GM12878 (cell line): ENCODE results near the gene HOXC9. TPM values are rescaled to one million over a fixed set of nuclear protein-coding genes. Genes with fewer than 3 reads are reported as not detected.

Experiments used
- ATAC-seq: fragments of 200-7000 bp; cut with Tn5 transposase; 3 replicates; pipeline ENCODE4 v1.9.1; 2020; ENCODE audit warnings: mild to moderate bottlenecking, moderate library complexity
- BruUV-seq: library from RNA; stranded (reverse); fragments of 400-500 nt; replicated peaks from 2 replicates; lab custom pipeline; 2021; lab: Mats Ljungman, UMichigan
- CTCF ChIA-PET: fragments of 300-600 bp; sonication (Branson Sonifier 250); formaldehyde crosslinking; extraction: SDS; loops from one replicate; lab custom pipeline; 2021; ENCODE audit warnings: inconsistent platforms; lab: Yijun Ruan, JAX
- POLR2A ChIA-PET: fragments of 350-600 bp; formaldehyde crosslinking; extraction: SDS; loops from one replicate; lab custom pipeline; 2021; ENCODE audit warnings: inconsistent platforms; lab: Charles Lee
- RAD21 ChIA-PET: fragments of 300-600 bp; sonication (Branson Sonifier 250); formaldehyde crosslinking; loops from one replicate; lab custom pipeline; 2023; ENCODE audit warnings: antibody characterized with exemption; ENCODE audit not compliant: unreplicated experiment; lab: Charles Lee
- SMC1A ChIA-PET: fragments of 300-600 bp; sonication (Branson Sonifier 250); formaldehyde crosslinking; loops from one replicate; lab custom pipeline; 2023; ENCODE audit not compliant: unreplicated experiment, uncharacterized antibody; lab: Charles Lee
- DNase-seq: peaks from one replicate; pipeline ENCODE4 v3.0.0-alpha.2; 2011; ENCODE audit warnings: low read depth, low spot score
- FAIRE-seq: peaks from 3 replicates; lab custom pipeline; 2011; peaks lifted over from hg19 to GRCh38; lab: Jason Lieb, UNC
- H2AFZ ChIP-seq: 2 replicates; pipeline ENCODE4 v1.6.0; 2011; ENCODE audit warnings: low read depth, low read length, control low read depth; ENCODE audit not compliant: control insufficient read depth
- H3K27ac ChIP-seq: 2 replicates; pipeline ENCODE4 v1.5.1; 2011; ENCODE audit warnings: control low read depth; ENCODE audit not compliant: control insufficient read depth, insufficient read depth
- H3K27me3 ChIP-seq, 2 experiments: replicated peaks in 1 of 2; 2 replicates each; pipeline versions ENCODE4 v1.6.0 to v1.6.1; 2011; ENCODE audit warnings: low read length in 1 of 2; ENCODE audit not compliant: control insufficient read depth in 2 of 2, insufficient read depth in 2 of 2
- H3K36me3 ChIP-seq, 2 experiments: 2 replicates each; pipeline ENCODE4 v1.5.1; 2011; ENCODE audit warnings: low read length in 1 of 2; ENCODE audit not compliant: control insufficient read depth in 2 of 2, insufficient read depth in 2 of 2
- H3K4me1 ChIP-seq: 2 replicates; pipeline ENCODE4 v1.6.1; 2011; ENCODE audit warnings: mild to moderate bottlenecking, low read length, moderate library complexity, mixed read lengths; ENCODE audit not compliant: control insufficient read depth, insufficient read depth
- H3K4me2 ChIP-seq: 2 replicates; pipeline ENCODE4 v1.6.0; 2011; ENCODE audit warnings: control low read depth; ENCODE audit not compliant: control insufficient read depth, insufficient read depth
- H3K4me3 ChIP-seq: fragments of 200-600 bp; sonication (generic); 2 replicates; pipeline ENCODE4 v1.5.1; 2016
- H3K79me2 ChIP-seq: 2 replicates; pipeline ENCODE4 v1.6.0; 2011; ENCODE audit warnings: low read length; ENCODE audit not compliant: control insufficient read depth, insufficient read depth
- H3K9ac ChIP-seq: 2 replicates; pipeline ENCODE4 v1.8.0; 2011; ENCODE audit warnings: low read length, control low read depth, mixed read lengths; ENCODE audit not compliant: control insufficient read depth, insufficient read depth
- H3K9me3 ChIP-seq: replicated peaks from 3 replicates; pipeline ENCODE4 v1.5.1; 2011; ENCODE audit warnings: mild to moderate bottlenecking, low read length; ENCODE audit not compliant: control insufficient read depth, insufficient read depth
- H4K20me1 ChIP-seq: 2 replicates; pipeline ENCODE4 v1.6.0; 2011; ENCODE audit not compliant: control insufficient read depth, insufficient read depth
- CTCF ChIP-seq, 3 experiments: IDR thresholded peaks in 2 of 3; conservative IDR thresholded peaks in 1 of 3; 2 replicates each; pipeline ENCODE4 v1.5.1; 2011; ENCODE audit warnings: low read depth in 3 of 3, low read length in 3 of 3, mild to moderate bottlenecking in 3 of 3, control low read depth in 2 of 3, moderate library complexity in 2 of 3, inconsistent platforms in 1 of 3, mixed read lengths in 1 of 3; ENCODE audit not compliant: control insufficient read depth in 2 of 3, insufficient read depth in 1 of 3; ENCODE audit errors: extremely low read depth in 1 of 3
- HDAC6 ChIP-seq: fragments of 200-600 bp; sonication (generic); IDR thresholded peaks from one replicate; pipeline ENCODE4 v1.8.0; 2017; ENCODE audit warnings: antibody characterized with exemption; ENCODE audit not compliant: unreplicated experiment
- MAX ChIP-seq: IDR thresholded peaks from 2 replicates; pipeline ENCODE4 v1.6.1; 2012; ENCODE audit warnings: low read depth, low read length, improper control_type of control experiment
- MTA3 ChIP-seq: IDR thresholded peaks from 2 replicates; pipeline ENCODE4 v1.6.1; 2012; ENCODE audit warnings: low read length, inconsistent platforms, borderline replicate concordance
- MXI1 ChIP-seq: fragments of 150-350 bp; IDR thresholded peaks from 2 replicates; pipeline ENCODE4 v1.6.1; 2011; ENCODE audit warnings: low read depth, mild to moderate bottlenecking, inconsistent platforms, low read length, improper control_type of control experiment
- RAD21 ChIP-seq: IDR thresholded peaks from 2 replicates; pipeline ENCODE4 v1.6.1; 2011; ENCODE audit warnings: mild to moderate bottlenecking, low read depth, low read length, moderate library complexity; ENCODE audit not compliant: insufficient read depth
- SKIL ChIP-seq: fragments of 450-650 bp; IDR thresholded peaks from 2 replicates; pipeline ENCODE4 v1.6.1; 2017; ENCODE audit warnings: mild to moderate bottlenecking, low read depth, inconsistent platforms; ENCODE audit not compliant: poor library complexity, severe bottlenecking
- SMC3 ChIP-seq: IDR thresholded peaks from 2 replicates; pipeline ENCODE4 v1.6.1; 2011; ENCODE audit warnings: low read length, improper control_type of control experiment, borderline replicate concordance
- SUZ12 ChIP-seq: fragments of 200-600 bp; sonication (generic); IDR thresholded peaks from one replicate; pipeline ENCODE4 v1.6.1; 2018; ENCODE audit warnings: antibody characterized with exemption, mild to moderate bottlenecking; ENCODE audit not compliant: unreplicated experiment
- TAF1 ChIP-seq: IDR thresholded peaks from 2 replicates; pipeline ENCODE4 v1.6.1; 2011; ENCODE audit warnings: mild to moderate bottlenecking, low read depth, low read length, borderline replicate concordance
- TARDBP ChIP-seq: IDR thresholded peaks from 2 replicates; pipeline ENCODE4 v1.6.1; 2016; ENCODE audit warnings: borderline replicate concordance
- ZNF217 ChIP-seq: fragments of 450-650 bp; IDR thresholded peaks from 2 replicates; pipeline ENCODE4 v1.6.1; 2017; ENCODE audit warnings: antibody characterized with exemption, mild to moderate bottlenecking
- WGBS: methylation state at CpG from one replicate; pipeline ENCODE4 v1.1.6; 2016; ENCODE audit warnings: low lambda C conversion rate; ENCODE audit not compliant: insufficient replicate concordance, insufficient coverage; ENCODE audit errors: missing lambda C conversion rate; 5-methylcytosine and 5-hydroxymethylcytosine counted together
- in situ Hi-C: fragments of 300-500 bp; cut with MboI; formaldehyde crosslinking; loops from 9 replicates; pipeline ENCODE4 v1.14.3; 2018; ENCODE audit warnings: mixed read lengths
- intact Hi-C: fragments of 100-400 bp; cut with micrococcal nuclease; formaldehyde crosslinking; loops from one replicate; pipeline ENCODE4 v1.14.2; 2022; ENCODE audit not compliant: unreplicated experiment
- polyA plus RNA-seq, 11 experiments: library from polyadenylated mRNA; depleted of rRNA in 4 of 11; unstranded in 6 of 11; stranded (reverse) in 5 of 11; fragments of >200 nt; fragmentation: Nextera tagmentation in 4 of 11; fragmentation: Illumina TruSeq in 1 of 11; extraction: Ambion mirVana in 4 of 11; extraction: Trizol in 1 of 11; gene quantifications; 1 replicate in 1 of 11; 2 replicates in 10 of 11; pipeline versions ENCODE4 v1.2.1 to v1.2.3, GENCODE V29; 2011 to 2016; ENCODE audit warnings: inconsistent platforms in 2 of 11, missing spikeins in 2 of 11, low read depth in 1 of 11
- total RNA-seq, 4 experiments: library from RNA; depleted of rRNA in 3 of 4; stranded (reverse); fragments of >200 nt in 3 of 4; fragmentation: Illumina TruSeq in 1 of 4; extraction: Trizol in 1 of 4; gene quantifications; 2 replicates each; pipeline versions ENCODE4 v1.2.1 to v1.2.3, GENCODE V29; 2013 to 2021

HOXC9 gene
- total and polyA plus RNA-seq, 10 of the 15 experiments (the other 5 are each of a cell fraction or from before 2014, with no cell fraction given), result not detected

- Histone ChIP-seq H3K4me3 (no peak overlapping the region), H4K20me1 (no peaks in the 10 kb centered on the region; the same call in 1 of the 2 replicates), H3K27ac (no peak overlapping the region), H3K4me1 (no peaks in the 10 kb centered on the region), H3K9me3 (no peaks in the 10 kb centered on the region)
- SMC1A ChIA-PET, result no interaction called here
- CTCF ChIA-PET, result no interaction called here
- no peak for ATAC-seq
- TF ChIP-seq TAF1 (no peak), SUZ12 (peak; percentile 36)
- TF ChIP-seq, all 136 proteins: peak for 1
- ChIA-PET POLR2A (no interaction called here), RAD21 (no interaction called here)
- Histone ChIP-seq H3K4me2 (no peak overlapping the region), H3K36me3 (no peaks in the 10 kb centered on the region), H2AFZ (no peak overlapping the region), H3K9ac (no peak overlapping the region), H3K79me2 (no peaks in the 10 kb centered on the region), H3K27me3 (peaks cover 27 to 59% of the 10 kb centered on the region in 2 experiments)
- BruUV-seq, result no TSS peak
- intact Hi-C loops, result no loop called here
- WGBS, result 29% methylated on average over 36 of the region's 36 CpGs
- no peak for FAIRE-seq
- DNase-seq, result no peak
- in situ Hi-C loops, result no loop called here
These were observed 33.4 kb upstream of the HOXC9 start for GRCh38 chr12:53966385-53967133.

- RAD21 ChIA-PET, result no interaction called here
- BruUV-seq, result no TSS peak
- intact Hi-C loops (no loop called here), in situ Hi-C loops (no loop called here)
- Histone ChIP-seq H3K27me3 (peaks cover 28 to 57% of the 10 kb centered on the region in 2 experiments), H2AFZ (no peak overlapping the region), H3K27ac (no peak overlapping the region), H3K79me2 (no peaks in the 10 kb centered on the region), H3K36me3 (no peaks in the 10 kb centered on the region), H4K20me1 (no peaks in the 10 kb centered on the region; the same call in 1 of the 2 replicates), H3K9ac (no peak overlapping the region), H3K4me2 (no peak overlapping the region), H3K4me1 (no peaks in the 10 kb centered on the region), H3K9me3 (no peaks in the 10 kb centered on the region), H3K4me3 (no peak overlapping the region)
- CTCF ChIA-PET, result no interaction called here
- no peak for ATAC-seq
- POLR2A ChIA-PET, result no interaction called here
- WGBS, result 21% methylated on average over 5 of the region's 5 CpGs
- FAIRE-seq, result no peak
- no peak for DNase-seq
- SMC1A ChIA-PET, result no interaction called here
- TF ChIP-seq SKIL (no peak), SMC3 (no peak), MTA3 (no peak), ZNF217 (no peak), RAD21 (no peak), TARDBP (no peak), MAX (no peak), HDAC6 (no peak), CTCF (IDR thresholded peaks at IDR 0.05 in 2 of 3, conservative IDR thresholded peaks at IDR 0.05 in 1 of 3; ENCODE audit: control insufficient read depth in 2 of 3, extremely low read depth in 1 of 3, insufficient read depth in 1 of 3, low read depth in 3 of 3, low read length in 3 of 3) (no peak), MXI1 (no peak)
These were observed 32.5 kb upstream of the HOXC9 start for GRCh38 chr12:53967421-53967925.
